ENCODE results near the gene ITGA2B. TPM values are rescaled to one million over a fixed set of nuclear protein-coding genes. Genes with fewer than 3 reads are reported as not detected.
"Not testable (repeated sequence)": the region's sequence is repeated elsewhere in the genome, so short reads cannot be mapped to it uniquely, and the experiment has no call there.

ITGA2B gene
- total and polyA plus RNA-seq, 2 experiments from 2014 or later, result not detected

DNA sequence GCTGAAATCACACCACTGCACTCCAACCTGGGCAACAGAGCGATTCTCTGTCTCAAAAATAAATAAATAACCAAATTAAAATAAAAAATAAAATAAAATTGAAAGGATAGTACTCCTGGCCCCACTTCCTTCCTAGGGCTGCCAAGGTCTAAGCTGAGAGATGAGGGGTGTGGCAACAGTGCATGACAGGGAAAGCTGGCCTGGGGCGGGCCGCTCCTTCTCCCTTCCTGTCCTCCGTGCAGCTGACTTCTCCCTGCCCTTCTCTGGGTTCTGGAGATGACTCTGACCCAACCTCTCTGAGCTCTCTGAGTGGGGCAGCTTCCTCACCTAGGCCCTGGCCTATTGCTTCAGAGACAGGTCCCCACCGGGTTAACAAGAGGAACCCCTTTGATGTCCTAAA, 56.1 kb downstream of the ITGA2B start:
- DNase-seq, result no peak
- 48 to 58% methylated on average over 5 of the region's 5 CpGs for WGBS, 2 experiments (ENCODE audit: low coverage in 1 of 2, low lambda C conversion rate in 2 of 2, missing lambda C conversion rate in 2 of 2)
- in situ Hi-C loops (cut with MboI), result no loop called here

GRCh38 chr17:44331249-44331760, 58.1 kb downstream of the ITGA2B start:
- Histone ChIP-seq H2AFZ (no peak overlapping the region), H3K4me3 (no peak overlapping the region), H3K36me3 (ENCODE audit: low read depth) (no peaks in the 10 kb centered on the region), H3K27me3 (replicated peaks; ENCODE audit: insufficient read depth) (no peaks in the 10 kb centered on the region), H4K20me1 (ENCODE audit: insufficient read depth) (no peaks in the 10 kb centered on the region), H3K9me2 (ENCODE audit: insufficient read depth) (no peaks in the 10 kb centered on the region), H3K9me3 (ENCODE audit: low read depth) (no peaks in the 10 kb centered on the region), H3K4me2 (ENCODE audit: unreplicated experiment) (no peak overlapping the region), H3K4me1 (ENCODE audit: insufficient read depth) (peaks cover 7% of the 10 kb centered on the region; the same call in 1 of the 2 replicates), H3F3A (ENCODE audit: insufficient read depth) (peaks cover 7% of the 10 kb centered on the region; the same call in 1 of the 2 replicates), H3K27ac (no peak overlapping the region), H3K79me2 (ENCODE audit: insufficient read depth) (no peaks in the 10 kb centered on the region), H3K9ac (no peak overlapping the region)
- WGBS, 2 experiments (ENCODE audit: low coverage in 1 of 2, low lambda C conversion rate in 2 of 2, missing lambda C conversion rate in 2 of 2), result 0 to 3% methylated on average over 7 of the region's 7 CpGs
- TF ChIP-seq EZH2 (IDR thresholded peaks at IDR 0.05; ENCODE audit: insufficient read depth, poor library complexity, severe bottlenecking) (no peak), EZH2phosphoT487 (IDR thresholded peaks at IDR 0.05; ENCODE audit: insufficient read depth, low read depth) (no peak)
- peak; percentile 72 for DNase-seq
- in situ Hi-C loops (cut with MboI), result no loop called here

More for the DNA sequence above, 56.1 kb downstream of the ITGA2B start:
- no peak overlapping the region for H3K4me3 ChIP-seq
- no peaks in the 10 kb centered on the region for H3K9me2 ChIP-seq (ENCODE audit: insufficient read depth)
- no peaks in the 10 kb centered on the region for H3K79me2 ChIP-seq (ENCODE audit: insufficient read depth)
- peaks cover under 1% of the 10 kb centered on the region; the same call in 1 of the 2 replicates for H3F3A ChIP-seq (ENCODE audit: insufficient read depth)
- H3K4me1 ChIP-seq (ENCODE audit: insufficient read depth), result peaks cover 4% of the 10 kb centered on the region; the same call in 1 of the 2 replicates
- no peak overlapping the region for H3K9ac ChIP-seq
- no peaks in the 10 kb centered on the region for H3K27me3 ChIP-seq (replicated peaks; ENCODE audit: insufficient read depth)
- no peak overlapping the region for H3K27ac ChIP-seq
- no peak overlapping the region for H3K4me2 ChIP-seq (ENCODE audit: unreplicated experiment)
- H3K9me3 ChIP-seq (ENCODE audit: low read depth), result no peaks in the 10 kb centered on the region
- H3K36me3 ChIP-seq (ENCODE audit: low read depth), result no peaks in the 10 kb centered on the region
- no peaks in the 10 kb centered on the region for H4K20me1 ChIP-seq (ENCODE audit: insufficient read depth)
- TF ChIP-seq EZH2phosphoT487 (IDR thresholded peaks at IDR 0.05; ENCODE audit: insufficient read depth, low read depth) (no peak), EZH2 (IDR thresholded peaks at IDR 0.05; ENCODE audit: insufficient read depth, poor library complexity, severe bottlenecking) (no peak)
- no peak overlapping the region for H2AFZ ChIP-seq

DNA sequence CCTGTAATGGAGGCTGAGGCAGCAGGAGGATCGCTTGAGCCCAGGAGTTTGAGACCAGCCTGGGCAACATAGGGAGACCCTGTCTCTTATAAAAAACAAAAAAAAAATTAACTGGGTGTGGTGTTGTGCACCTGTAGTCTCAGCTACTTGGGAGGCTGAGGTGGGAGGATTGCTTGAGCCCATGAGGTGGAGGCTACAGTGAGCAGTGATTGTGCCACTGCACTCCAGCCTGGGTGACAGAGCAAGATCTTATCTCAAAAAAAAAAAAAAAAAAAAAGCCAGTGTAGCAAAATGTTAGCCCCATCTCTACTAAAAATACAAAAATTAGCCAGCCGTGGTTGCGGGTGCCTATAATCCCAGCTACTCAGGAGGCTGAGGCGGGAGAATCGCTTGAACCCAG, 59.2 kb downstream of the ITGA2B start:
- H3K27ac ChIP-seq, result not testable (repeated sequence)

GRCh38 chr17:44329516-44329915, 59.9 kb downstream of the ITGA2B start:
- H3K9me2 ChIP-seq (ENCODE audit: insufficient read depth); H3K4me1 ChIP-seq (ENCODE audit: insufficient read depth); H3K79me2 ChIP-seq (ENCODE audit: insufficient read depth); H3K4me3 ChIP-seq; H3K9me3 ChIP-seq (ENCODE audit: low read depth); H3K27me3 ChIP-seq (replicated peaks; ENCODE audit: insufficient read depth); H2AFZ ChIP-seq; DNase-seq; H3K9ac ChIP-seq; H3K27ac ChIP-seq; H3K4me2 ChIP-seq (ENCODE audit: unreplicated experiment); H4K20me1 ChIP-seq (ENCODE audit: insufficient read depth); H3K36me3 ChIP-seq (ENCODE audit: low read depth): not testable (repeated sequence)
- in situ Hi-C loops (cut with MboI), result loop anchor here (5.0 kb wide), 1 partner anchor 107 kb away; no protein-coding TSS in a partner anchor
- H3F3A ChIP-seq (ENCODE audit: insufficient read depth), result peaks cover 16% of the 10 kb centered on the region
- 73 to 74% methylated on average over 7 of the region's 7 CpGs for WGBS, 2 experiments (ENCODE audit: low coverage in 1 of 2, low lambda C conversion rate in 2 of 2, missing lambda C conversion rate in 2 of 2)

More for the DNA sequence above, 59.2 kb downstream of the ITGA2B start:
- H2AFZ ChIP-seq; H3K4me2 ChIP-seq (ENCODE audit: unreplicated experiment); in situ Hi-C loops (cut with MboI); DNase-seq; H3K79me2 ChIP-seq (ENCODE audit: insufficient read depth); H4K20me1 ChIP-seq (ENCODE audit: insufficient read depth); H3K9me3 ChIP-seq (ENCODE audit: low read depth); H3K36me3 ChIP-seq (ENCODE audit: low read depth); H3K4me3 ChIP-seq; H3K4me1 ChIP-seq (ENCODE audit: insufficient read depth); H3K27me3 ChIP-seq (replicated peaks; ENCODE audit: insufficient read depth); H3K9ac ChIP-seq; H3K9me2 ChIP-seq (ENCODE audit: insufficient read depth): not testable (repeated sequence)
- WGBS, 2 experiments (ENCODE audit: low coverage in 1 of 2, low lambda C conversion rate in 2 of 2, missing lambda C conversion rate in 2 of 2), result 65 to 68% methylated on average over 5 of the region's 5 CpGs
- H3F3A ChIP-seq (ENCODE audit: insufficient read depth), result peaks cover 16% of the 10 kb centered on the region

Data from GM23248 (cell line).